Activated CD8-positive, alpha-beta memory T cell treated with anti-CD3 and anti-CD28 coated beads for 4 hours (primary cell): Measurements from ENCODE around the gene NPTXR.

Experiments used
- DNase-seq, 2 donors: peaks; one replicate each; pipeline ENCODE4 v3.0.0-alpha.2; 2020; ENCODE audit warnings: low read depth in 2 of 2

NPTXR gene

GRCh38 chr22:38770257-38770949, 73.4 kb downstream of the NPTXR start:
- no peak for DNase-seq
